Osteocyte (in vitro differentiated cells): ENCODE results near the gene DHRS1. TPM values are rescaled to one million over a fixed set of nuclear protein-coding genes. Genes with fewer than 3 reads are reported as not detected.

Source experiments
- DNase-seq: peaks from one replicate; pipeline ENCODE4 v3.0.0; 2021; ENCODE audit warnings: mixed read lengths; ENCODE audit not compliant: unreplicated experiment; ENCODE audit errors: extremely low spot score
- H3K27ac Mint-ChIP-seq: one replicate; pipeline ENCODE4 v1.8.0; 2021; ENCODE audit warnings: mild to moderate bottlenecking, mixed read lengths; ENCODE audit not compliant: unreplicated experiment
- H3K27me3 Mint-ChIP-seq: one replicate; pipeline ENCODE4 v1.8.0; 2021; ENCODE audit warnings: mixed read lengths; ENCODE audit not compliant: unreplicated experiment
- H3K36me3 Mint-ChIP-seq: one replicate; pipeline ENCODE4 v1.8.0; 2021; ENCODE audit warnings: mixed read lengths; ENCODE audit not compliant: unreplicated experiment
- H3K4me1 Mint-ChIP-seq: one replicate; pipeline ENCODE4 v1.8.0; 2021; ENCODE audit warnings: mixed read lengths; ENCODE audit not compliant: unreplicated experiment
- H3K4me3 Mint-ChIP-seq: one replicate; pipeline ENCODE4 v1.8.0; 2021; ENCODE audit warnings: mild to moderate bottlenecking, moderate library complexity, mixed read lengths; ENCODE audit not compliant: unreplicated experiment
- H3K9me3 Mint-ChIP-seq: one replicate; pipeline ENCODE4 v1.8.0; 2021; ENCODE audit warnings: mixed read lengths; ENCODE audit not compliant: unreplicated experiment
- CTCF ChIP-seq: fragments of 200-600 bp; sonication (generic); IDR thresholded peaks from 2 replicates; pipeline ENCODE4 v1.5.0; 2021; ENCODE audit warnings: antibody characterized with exemption, mild to moderate bottlenecking, moderate library complexity
- total RNA-seq: library from RNA; stranded (reverse); gene quantifications from 2 replicates; pipeline ENCODE4 v1.2.1, GENCODE V29; 2021

The DHRS1 gene
- total RNA-seq, 1 donor from 2014 or later, result 27.0 TPM

GRCh38 chr14:24327303-24327702, 27.7 kb upstream of the DHRS1 start:
- no peak overlapping the region for H3K27ac Mint-ChIP-seq
- H3K4me1 Mint-ChIP-seq, result peaks cover 4% of the 10 kb centered on the region
- H3K36me3 Mint-ChIP-seq, result no peaks in the 10 kb centered on the region
- no peaks in the 10 kb centered on the region for H3K27me3 Mint-ChIP-seq
- H3K9me3 Mint-ChIP-seq, result no peaks in the 10 kb centered on the region
- H3K4me3 Mint-ChIP-seq, result no peak overlapping the region
- no peak for DNase-seq
- no peak for TF ChIP-seq CTCF

GRCh38 chr14:24325963-24326362, 26.4 kb upstream of the DHRS1 start:
- TF ChIP-seq CTCF, result no peak
- H3K9me3 Mint-ChIP-seq, result no peaks in the 10 kb centered on the region
- no peaks in the 10 kb centered on the region for H3K27me3 Mint-ChIP-seq
- DNase-seq, result no peak
- no peak overlapping the region for H3K4me3 Mint-ChIP-seq
- H3K36me3 Mint-ChIP-seq, result no peaks in the 10 kb centered on the region
- H3K4me1 Mint-ChIP-seq, result peaks cover 2% of the 10 kb centered on the region
- no peak overlapping the region for H3K27ac Mint-ChIP-seq

- Mint-ChIP-seq H3K36me3 (no peaks in the 10 kb centered on the region), H3K4me1 (peaks cover 2% of the 10 kb centered on the region), H3K27ac (no peak overlapping the region), H3K9me3 (no peaks in the 10 kb centered on the region), H3K27me3 (peaks cover 3% of the 10 kb centered on the region), H3K4me3 (no peak overlapping the region)
- DNase-seq, result no peak
- TF ChIP-seq CTCF, result no peak
Measured at GRCh38 chr14:24325041-24325530, 25.5 kb upstream of the DHRS1 start.

- no peaks in the 10 kb centered on the region for H3K36me3 Mint-ChIP-seq
- no peak for DNase-seq
- no peak for TF ChIP-seq CTCF
- H3K27me3 Mint-ChIP-seq, result peaks cover 6% of the 10 kb centered on the region
- H3K27ac Mint-ChIP-seq, result no peak overlapping the region
- H3K4me1 Mint-ChIP-seq, result peaks cover 2% of the 10 kb centered on the region
- H3K4me3 Mint-ChIP-seq, result no peak overlapping the region
- no peaks in the 10 kb centered on the region for H3K9me3 Mint-ChIP-seq
Measured at GRCh38 chr14:24324024-24324423, 24.4 kb upstream of the DHRS1 start.

GRCh38 chr14:24323341-24323740, 23.8 kb upstream of the DHRS1 start:
- no peak for TF ChIP-seq CTCF
- Mint-ChIP-seq H3K27me3 (peaks cover 6% of the 10 kb centered on the region), H3K4me3 (no peak overlapping the region), H3K9me3 (no peaks in the 10 kb centered on the region), H3K27ac (no peak overlapping the region), H3K4me1 (peaks cover 2% of the 10 kb centered on the region), H3K36me3 (no peaks in the 10 kb centered on the region)
- DNase-seq, result no peak
